HG03521 (cell line): ENCODE results near the gene GPR137B.

ENCODE experiments used
- ATAC-seq: cut with Tn5 transposase; IDR thresholded peaks from one replicate; pipeline ENCODE4 v1.9.1; 2021; ENCODE audit warnings: mild to moderate bottlenecking, moderate library complexity; ENCODE audit not compliant: unreplicated experiment

GPR137B gene

DNA sequence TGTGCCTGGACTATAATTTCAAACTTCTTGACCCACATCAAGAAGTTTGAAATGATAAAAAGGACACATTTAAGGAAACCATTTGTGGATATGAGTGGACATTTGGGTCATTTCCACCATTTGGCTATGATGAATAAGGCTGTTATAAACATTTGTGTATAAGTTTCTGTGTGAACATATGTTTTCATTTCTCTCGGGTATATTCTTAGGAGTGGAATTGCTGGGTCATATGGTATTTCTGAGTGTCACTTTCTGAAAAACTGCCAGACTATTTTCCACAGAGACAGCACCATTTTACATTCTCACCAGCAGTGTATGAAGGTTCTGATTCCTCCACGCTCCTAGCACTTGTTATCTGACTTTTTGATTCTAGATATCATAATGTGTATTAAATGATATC, 50.8 kb downstream of the GPR137B start:
- ATAC-seq, result no peak

DNA sequence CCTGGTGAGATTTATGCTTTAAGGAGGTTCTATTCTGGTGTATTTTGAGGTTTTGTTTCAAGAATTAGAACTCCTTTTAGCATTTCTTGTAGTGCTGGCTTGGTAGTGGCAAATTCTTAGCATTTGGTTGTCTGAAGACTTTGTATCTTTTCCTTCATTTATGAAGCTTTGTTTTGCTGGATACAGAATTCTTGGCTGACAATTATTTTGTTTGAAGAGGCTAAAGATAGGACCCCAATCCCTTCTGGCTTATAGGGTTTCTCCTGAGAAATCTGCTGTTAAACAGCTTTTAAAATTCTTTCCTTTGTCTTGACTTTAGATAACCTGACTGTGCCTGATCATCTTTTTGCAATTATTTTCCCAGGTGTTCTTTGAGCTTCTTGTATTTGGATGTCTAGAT, 58.6 kb downstream of the GPR137B start:
- ATAC-seq, result no peak

DNA sequence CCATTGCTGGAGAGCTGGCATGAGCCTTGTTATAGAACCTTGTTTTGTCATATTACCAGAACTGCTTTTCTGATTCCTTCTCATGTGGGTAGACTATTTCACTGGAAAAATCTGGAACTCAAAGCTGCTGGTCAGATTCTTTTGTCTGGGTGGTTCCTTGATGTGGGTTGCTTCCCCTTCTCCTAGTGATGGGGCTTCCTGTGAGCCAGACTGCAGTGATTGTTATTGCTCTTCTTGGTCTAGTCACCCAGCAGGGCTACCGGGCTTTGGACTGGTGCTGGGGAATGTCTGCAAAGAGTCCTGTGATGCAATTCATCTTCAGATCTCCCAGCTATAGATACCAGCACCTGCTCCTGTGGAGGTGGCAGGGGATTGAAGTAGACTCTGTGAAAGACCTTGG, 59.4 kb downstream of the GPR137B start:
- no peak for ATAC-seq

DNA sequence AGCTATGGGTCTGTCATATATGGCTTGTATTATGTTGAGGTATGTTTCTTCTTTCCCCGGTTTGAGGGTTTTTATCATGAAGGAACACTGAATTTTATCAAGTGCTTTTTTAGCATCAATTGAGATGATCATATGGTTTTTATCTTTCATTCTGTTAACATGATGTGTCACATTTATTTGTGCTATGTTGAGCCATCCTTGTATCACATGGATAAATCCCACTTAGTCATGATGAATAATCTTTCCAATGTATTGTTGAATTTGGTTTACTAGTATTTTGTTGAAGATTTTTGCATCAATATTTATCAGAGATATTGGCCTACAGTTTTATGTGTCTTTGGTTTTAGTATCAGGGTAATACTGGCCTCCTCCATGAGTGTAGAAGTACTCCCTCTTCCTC, 61.7 kb downstream of the GPR137B start:
- ATAC-seq, result no peak

DNA sequence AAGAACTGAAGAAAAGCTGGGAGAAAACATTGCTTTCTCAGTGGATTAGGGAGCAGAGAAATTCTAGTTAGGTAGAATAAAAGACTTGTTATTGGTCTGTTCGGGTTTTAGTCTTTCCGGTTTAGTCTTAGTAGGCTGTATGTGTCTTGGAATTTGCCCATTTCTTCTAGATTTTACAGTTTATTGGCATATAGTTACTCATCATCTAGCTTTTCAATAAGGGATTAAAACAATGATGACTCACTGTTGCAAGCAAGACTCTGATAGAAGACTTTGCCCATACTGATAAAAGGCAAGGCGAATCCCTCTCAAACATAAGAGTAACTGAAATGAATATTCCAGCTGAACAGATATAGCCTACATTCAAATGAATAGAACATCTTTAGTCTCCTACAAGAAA, 62.3 kb downstream of the GPR137B start:
- ATAC-seq, result no peak

DNA sequence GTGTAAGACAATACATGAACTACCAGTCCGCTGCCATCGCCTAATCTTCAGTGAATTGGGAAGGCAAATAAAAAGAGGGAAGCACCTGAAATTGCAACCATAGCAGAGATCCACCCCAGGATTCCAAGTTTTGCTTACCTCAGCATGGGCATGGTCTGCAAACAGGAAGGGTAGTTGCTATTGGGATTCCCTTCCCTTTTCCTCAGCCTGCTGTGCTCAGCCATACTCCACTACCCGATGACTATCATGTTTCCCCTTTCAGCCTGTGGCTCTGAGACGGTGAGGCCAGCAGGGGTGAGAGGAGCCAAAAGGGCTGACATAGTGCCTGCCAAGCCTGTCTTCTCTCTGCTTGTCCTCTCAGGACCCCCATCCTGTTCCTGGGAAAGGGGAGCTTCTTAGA, 64.2 kb downstream of the GPR137B start:
- no peak for ATAC-seq

DNA sequence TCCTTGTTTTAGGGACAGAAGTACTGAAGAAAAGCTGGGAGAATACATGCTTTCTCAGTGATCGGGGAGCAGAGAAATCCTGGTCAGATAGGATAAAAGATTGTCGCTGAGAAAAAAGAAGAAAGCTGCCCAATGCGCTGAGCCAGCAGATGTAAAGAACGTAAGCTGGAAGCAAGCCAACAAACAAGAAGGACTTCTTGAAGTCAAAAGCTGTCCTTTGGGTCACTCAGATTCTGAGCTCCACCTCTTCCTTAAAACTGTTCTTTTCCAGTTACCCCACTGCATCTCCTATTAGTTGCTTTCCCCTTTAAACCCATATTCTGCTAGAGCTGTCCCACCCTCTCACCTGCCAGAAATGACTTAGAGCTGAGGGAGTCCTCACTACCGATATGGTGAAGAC, 64.8 kb downstream of the GPR137B start:
- no peak for ATAC-seq

DNA sequence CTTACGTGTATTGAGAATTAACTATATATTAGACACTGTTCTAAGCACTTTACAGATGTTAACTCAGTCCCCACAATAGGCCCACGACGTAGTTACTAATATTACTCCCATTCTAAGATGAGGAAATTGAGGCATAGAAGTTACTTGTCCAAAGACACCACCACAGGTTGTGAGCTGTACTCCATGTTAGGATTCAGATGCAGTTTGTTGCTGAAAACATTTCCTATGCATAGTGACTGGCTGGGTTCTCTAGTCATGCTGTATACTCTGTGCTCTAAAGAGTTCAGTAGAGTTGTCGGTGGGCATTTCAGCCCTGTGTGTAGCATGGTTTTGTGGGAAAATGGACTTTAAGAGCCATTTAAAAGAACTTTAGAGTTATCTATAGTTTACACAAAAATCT, 65.2 kb downstream of the GPR137B start:
- ATAC-seq, result no peak

DNA sequence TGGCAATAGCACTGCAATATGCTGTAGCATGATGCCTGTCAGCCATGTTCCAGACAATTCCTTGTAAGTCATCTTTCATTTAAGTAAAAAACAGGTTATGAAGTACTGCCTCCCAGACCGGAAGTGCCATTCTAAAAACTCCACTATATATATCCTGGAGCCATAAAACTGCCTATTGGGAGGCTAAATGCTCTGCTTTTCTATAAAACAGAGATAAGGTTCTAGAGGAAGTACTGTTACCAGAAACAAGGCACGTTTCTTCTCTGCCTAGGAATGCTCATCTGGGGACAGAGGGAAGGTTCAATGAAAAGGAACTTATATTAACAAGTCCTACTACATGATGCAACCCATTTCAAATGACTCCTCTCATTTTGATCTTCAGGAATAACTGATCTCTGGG, 66.8 kb downstream of the GPR137B start:
- ATAC-seq, result no peak

DNA sequence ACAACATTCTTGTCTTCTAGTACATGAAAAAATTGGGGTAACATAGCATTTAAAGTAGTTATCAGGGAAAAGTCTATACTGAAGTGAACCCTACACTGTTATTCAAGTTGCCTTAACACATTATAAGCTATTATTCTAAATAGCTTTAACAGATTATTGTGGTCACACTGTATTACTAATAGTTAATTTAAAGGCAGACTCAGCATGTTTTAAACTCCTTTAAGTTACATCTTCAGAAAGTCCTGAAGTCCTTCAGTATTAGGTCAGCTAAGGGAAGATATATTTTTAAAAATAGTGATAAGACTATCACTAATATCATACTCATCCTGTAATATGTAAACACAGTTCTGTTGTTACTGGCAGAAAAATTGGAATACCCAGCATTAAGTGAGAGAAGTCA, 67.4 kb downstream of the GPR137B start:
- no peak for ATAC-seq

DNA sequence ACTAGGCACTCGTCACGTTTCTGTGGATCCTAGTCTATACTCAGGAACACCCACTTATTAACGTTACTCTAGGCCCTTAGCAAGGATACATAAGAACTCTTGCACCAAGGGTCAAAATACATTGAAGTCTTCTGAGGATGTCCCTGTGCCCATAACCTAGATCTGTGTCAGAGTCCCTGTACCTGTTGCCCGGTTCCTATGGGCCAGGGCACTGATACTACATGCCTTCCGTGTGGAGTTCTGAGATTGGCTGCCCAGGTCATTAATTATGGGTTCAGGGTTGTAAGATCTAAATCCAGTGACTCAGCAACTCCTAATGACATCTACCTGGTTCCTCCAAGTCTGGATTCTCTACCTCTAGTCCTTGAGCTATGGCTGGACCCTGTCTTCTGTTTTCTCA, 69.5 kb downstream of the GPR137B start:
- ATAC-seq, result no peak

DNA sequence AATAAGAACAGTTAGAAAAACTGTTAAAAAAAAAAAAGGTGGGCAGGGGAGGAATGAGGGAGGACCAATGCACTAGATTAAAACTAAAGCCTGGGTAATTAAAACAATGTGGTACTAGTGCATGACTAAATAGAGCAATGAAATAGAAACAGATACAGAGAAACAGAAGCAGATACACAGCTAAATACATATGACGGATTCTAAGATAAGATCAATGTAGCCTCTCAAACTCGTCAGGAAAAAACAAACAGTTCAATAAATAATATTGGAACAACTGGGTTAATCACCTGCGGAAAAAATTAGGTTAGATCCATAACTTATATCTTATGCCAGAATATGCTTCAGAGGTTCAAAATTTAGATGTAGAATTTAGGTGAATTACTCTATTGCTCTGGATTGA, 71.2 kb downstream of the GPR137B start:
- ATAC-seq, result no peak

DNA sequence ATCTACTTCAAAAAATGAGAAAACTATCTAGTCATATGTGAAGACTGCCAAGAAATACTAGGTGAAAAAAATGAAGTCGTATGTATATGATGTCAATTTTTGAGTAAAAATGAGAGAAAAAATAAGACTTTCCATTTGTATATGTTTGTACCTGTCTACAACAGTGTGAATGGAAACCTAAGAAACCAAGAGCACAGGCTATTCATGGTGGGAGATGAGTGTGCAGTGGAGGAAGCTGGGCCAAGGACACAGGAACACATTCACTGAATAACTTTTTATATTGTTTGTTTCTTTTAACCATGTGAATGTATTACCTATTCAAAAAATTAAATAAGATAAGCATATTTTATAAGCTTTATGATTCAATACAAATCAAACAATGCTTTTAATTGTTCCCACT, 72.4 kb downstream of the GPR137B start:
- ATAC-seq, result no peak

DNA sequence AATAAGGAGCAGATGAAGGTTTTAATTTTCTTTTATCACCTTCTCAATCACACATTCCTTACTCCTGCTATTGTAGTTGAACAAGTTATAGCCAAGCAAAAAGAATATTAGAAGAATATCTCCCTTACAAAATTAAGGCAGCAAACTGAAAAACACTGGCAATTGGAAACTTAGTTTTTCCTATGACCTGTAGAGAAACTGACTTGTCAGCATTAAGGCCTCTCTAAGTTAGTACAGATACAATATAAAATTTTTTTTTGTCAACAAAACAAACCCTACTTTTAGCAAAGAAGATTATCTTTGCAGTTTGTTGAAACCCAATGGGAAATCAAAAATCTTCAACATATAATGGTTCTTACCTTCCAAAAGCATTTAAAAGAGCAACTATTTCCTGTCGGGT, 78.1 kb downstream of the GPR137B start:
- no peak for ATAC-seq

DNA sequence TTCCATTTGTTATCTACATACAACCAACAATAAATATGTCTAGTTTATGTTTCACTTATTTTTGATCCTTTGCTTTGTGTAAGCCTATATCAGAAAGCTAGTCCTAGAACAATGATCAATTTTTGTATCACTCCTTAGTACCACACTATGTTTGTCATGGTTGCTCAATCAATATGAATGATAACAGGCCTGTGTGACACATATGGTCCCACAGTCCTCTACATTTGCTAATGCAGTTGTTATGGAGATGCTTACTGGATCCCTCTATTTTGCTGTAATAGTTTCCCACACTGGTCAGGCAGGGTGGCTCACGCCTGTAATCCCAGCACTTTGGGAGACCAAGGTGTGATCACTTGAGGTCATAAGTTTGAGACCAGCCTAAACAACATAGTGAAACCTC, 80.3 kb downstream of the GPR137B start:
- no peak for ATAC-seq

DNA sequence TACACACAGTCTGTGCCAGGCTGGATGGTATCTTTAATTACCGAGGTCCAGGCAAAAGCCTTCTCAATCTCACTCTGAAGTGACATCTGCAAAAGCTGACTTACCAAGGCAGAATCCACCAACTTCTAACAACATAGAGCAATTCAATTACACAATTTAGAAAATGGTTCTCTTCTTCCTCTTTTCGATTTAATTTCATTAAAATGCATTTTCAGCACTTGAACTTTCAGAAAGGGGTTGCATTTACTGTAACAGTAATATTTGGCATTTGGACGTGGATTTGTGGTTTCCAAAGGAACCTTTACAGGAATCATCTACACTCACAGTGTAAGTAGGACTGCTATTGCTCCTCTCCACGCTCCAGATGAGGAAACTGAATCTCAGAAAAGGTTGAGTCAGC, 86.1 kb downstream of the GPR137B start:
- ATAC-seq, result no peak

DNA sequence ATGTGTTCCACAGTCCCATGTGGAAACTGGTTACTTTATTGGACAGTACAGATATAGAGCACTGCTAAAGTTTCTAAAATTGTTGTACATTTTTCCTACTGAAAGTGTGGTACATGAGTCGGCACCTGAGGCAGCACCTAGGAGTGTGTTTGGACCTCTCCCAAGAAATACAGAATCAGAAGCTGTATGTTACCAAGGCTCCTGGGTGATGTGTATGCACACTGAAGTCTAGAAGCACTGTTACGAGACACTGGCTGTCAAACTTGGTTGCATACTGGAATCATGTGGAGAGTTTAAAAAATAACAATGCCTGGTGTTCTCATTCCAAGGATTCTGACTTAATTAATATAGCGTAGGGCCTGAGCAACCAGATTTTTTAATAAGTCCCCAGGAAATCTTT, 92.8 kb downstream of the GPR137B start:
- ATAC-seq, result no peak

DNA sequence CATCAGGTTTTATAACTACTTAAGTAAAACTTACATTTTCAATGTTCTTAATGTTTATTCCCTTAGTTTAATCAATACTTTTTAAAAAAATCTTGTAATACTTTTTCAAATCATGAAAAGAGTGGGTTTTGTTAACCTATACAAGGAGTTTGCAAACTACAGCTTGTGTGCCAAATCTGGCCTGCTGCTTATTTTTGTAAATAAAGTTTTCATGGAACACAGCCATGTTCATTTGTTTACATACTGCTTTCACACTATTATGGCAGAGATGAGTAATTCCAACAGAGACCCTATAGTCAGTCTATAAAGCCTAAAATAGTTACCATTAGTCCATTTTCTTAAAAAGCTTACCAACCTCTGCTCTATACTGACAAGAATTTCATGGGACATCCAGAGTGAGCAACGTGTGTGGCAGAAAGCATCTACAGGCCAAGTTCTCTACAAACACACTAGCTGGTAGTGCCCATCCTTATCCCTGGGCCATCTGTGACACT, 96.8 kb downstream of the GPR137B start:
- ATAC-seq, result no peak

DNA sequence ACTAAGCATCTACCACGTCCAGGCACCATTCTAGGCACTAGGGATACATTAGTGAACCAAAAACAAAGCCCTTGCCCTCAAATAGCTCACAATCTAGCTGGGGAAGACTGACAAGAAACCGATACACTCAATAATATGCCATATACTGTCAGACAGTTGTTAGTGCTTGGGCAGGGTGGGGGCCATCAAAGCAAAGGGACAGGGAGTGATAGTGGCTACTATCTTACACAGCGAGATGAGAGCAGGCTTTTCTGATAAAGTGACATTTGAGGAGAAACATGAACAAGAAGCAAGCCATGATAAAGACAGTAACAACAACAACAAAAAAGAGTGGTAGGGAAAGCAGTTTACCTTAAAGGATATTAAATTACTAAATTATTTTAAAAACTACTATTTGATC, 98.3 kb downstream of the GPR137B start:
- no peak for ATAC-seq

DNA sequence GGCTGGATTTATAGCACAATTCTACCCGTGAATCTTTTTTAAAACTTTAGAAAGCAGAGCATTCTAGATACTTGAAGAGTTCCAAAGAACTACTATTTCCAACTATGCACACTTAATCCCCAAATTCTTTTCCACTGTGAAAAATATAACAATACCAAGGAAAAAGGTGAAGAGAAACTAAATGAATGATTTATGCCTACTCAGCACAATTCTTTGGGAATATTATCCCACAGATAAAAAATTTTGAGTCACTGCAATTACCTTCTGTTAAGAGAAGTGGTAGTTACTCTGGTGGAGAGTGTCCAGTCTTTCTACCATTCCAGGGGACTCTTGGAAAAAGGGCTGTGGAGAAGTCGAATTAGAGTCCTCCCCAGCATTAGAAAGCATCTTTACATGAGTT, 100.2 kb downstream of the GPR137B start:
- no peak for ATAC-seq

DNA sequence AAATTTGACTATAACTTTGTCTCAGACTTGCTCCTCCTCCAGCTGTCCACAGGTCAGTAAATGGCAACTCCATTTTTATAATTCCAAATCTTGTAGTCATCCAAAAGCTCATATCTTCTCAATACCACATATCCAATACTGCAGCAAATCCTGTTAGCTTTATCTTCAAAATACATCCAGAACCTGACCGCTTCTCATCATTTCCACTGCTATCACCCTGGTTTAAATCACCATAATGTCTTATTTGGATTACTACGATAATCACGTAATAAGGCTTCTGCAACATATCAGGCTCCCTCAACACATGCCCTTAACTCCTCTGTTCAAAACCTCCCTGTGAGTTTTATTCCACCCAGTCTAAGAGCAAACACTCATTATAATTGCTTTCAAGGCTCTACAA, 104.9 kb downstream of the GPR137B start:
- ATAC-seq, result no peak

DNA sequence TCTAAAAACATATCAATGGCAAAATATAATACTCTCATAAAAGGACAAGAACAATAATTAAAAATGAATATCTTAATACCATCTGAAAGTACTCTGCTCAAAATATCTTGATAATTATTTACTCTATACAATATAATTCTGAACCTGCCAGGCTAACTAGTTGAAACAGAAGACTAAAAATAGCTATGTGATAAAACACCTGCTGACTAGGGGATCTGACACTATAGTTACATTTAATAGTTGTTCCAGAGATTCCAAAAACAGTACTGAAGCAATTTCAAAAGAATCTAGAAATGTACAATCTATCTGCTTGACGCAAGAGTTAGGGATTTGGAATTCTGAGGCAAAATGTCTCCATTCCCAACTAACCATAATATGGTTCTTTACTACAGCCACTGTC, 109.2 kb downstream of the GPR137B start:
- ATAC-seq, result no peak

DNA sequence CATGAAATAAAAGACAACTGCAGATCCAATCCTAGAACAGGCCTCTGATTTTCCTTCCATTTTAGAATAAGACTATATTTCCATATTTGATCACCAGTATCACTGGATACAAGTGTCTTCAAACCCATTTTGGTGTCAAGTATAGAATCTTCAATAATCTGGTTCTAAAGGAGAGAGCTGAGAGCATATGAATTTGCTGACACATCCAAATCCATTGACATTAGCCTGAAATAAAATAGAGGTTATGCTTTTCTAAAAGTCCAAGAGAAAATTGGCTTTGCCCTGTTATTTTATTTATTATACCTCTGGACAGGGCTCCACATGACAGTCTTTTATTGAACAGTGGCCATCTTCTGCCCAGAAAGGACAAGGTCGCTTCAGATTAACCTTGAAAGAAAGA, 110.8 kb downstream of the GPR137B start:
- no peak for ATAC-seq
